Effector CD8-positive, alpha-beta T cell (primary cell): ENCODE data around the gene TDRD12.

Experiments
- DNase-seq: peaks from one replicate; lab custom pipeline; 2025; lab: John Stamatoyannopoulos, UW
- total RNA-seq, 4 experiments: gene quantifications; one replicate each; lab custom pipeline; 2026; lab: John Stamatoyannopoulos, UW

TDRD12 gene
- 0.54 to 1.3 (median 0.92) reads per million in 4 experiments for total RNA-seq

- no peak for DNase-seq
These were observed at the start of gene TDRD12 for GRCh38 chr19:32719611-32720059. TSS of gene TDRD12 (plus strand) at chr19:32719767. CDS start at chr19:32720073, 306 bp downstream.

GRCh38 chr19:32671883-32672593, 47.5 kb upstream of the TDRD12 start:
- DNase-seq, result no peak

GRCh38 chr19:32672841-32673240, 46.7 kb upstream of the TDRD12 start:
- DNase-seq, result no peak

GRCh38 chr19:32673573-32673972, 46.0 kb upstream of the TDRD12 start:
- DNase-seq, result no peak

GRCh38 chr19:32674153-32674930, 45.2 kb upstream of the TDRD12 start:
- peak; percentile 22 for DNase-seq

GRCh38 chr19:32674931-32675719, 44.4 kb upstream of the TDRD12 start, which contains the start of gene ANKRD27:
TSS of gene ANKRD27 (minus strand) at chr19:32675180. CDS start at chr19:32659015, 16,165 bp downstream.
- DNase-seq, result peak; percentile 97

GRCh38 chr19:32675720-32676185, 43.8 kb upstream of the TDRD12 start, which contains the start of gene RGS9BP:
TSS of gene RGS9BP (plus strand) at chr19:32675848. CDS start at chr19:32676264, 416 bp downstream.
- DNase-seq, result peak; percentile 51

- DNase-seq, result no peak
These were observed 43.2 kb upstream of the TDRD12 start for GRCh38 chr19:32676186-32676894.

GRCh38 chr19:32676895-32677359, 42.6 kb upstream of the TDRD12 start:
- no peak for DNase-seq

- DNase-seq, result no peak
These were observed 41.9 kb upstream of the TDRD12 start for GRCh38 chr19:32677657-32678056.

GRCh38 chr19:32680986-32681385, 38.6 kb upstream of the TDRD12 start:
- no peak for DNase-seq

- no peak for DNase-seq
These were observed 37.2 kb upstream of the TDRD12 start for GRCh38 chr19:32682317-32682716.

- no peak for DNase-seq
These were observed 32.6 kb upstream of the TDRD12 start for GRCh38 chr19:32686847-32687475.

- no peak for DNase-seq
These were observed 31.9 kb upstream of the TDRD12 start for GRCh38 chr19:32687681-32688080.

- DNase-seq, result no peak
These were observed 31.3 kb upstream of the TDRD12 start for GRCh38 chr19:32688311-32688710.

GRCh38 chr19:32691291-32691951, 28.1 kb upstream of the TDRD12 start, which contains the start of gene NUDT19:
TSS of gene NUDT19 (plus strand) at chr19:32691821. CDS start at chr19:32691961, 140 bp downstream.
- peak; percentile 29 for DNase-seq

- DNase-seq, result peak; percentile 21
These were observed 27.4 kb upstream of the TDRD12 start for GRCh38 chr19:32691952-32692726.

- DNase-seq, result no peak
These were observed 26.9 kb upstream of the TDRD12 start for GRCh38 chr19:32692727-32693061.
